Neural crest cell (in vitro differentiated cells): Measurements from ENCODE around the gene NID1. TPM values are rescaled to one million over a fixed set of nuclear protein-coding genes. Genes with fewer than 3 reads are reported as not detected.

ENCODE experiments used
- DNase-seq: peaks from one replicate; pipeline ENCODE4 v3.0.0; 2021; ENCODE audit warnings: low read depth, mixed read lengths, low spot score
- H3K27ac Mint-ChIP-seq: one replicate; pipeline ENCODE4 v1.8.0; 2021; ENCODE audit warnings: mild to moderate bottlenecking, mixed read lengths; ENCODE audit not compliant: unreplicated experiment
- H3K27me3 Mint-ChIP-seq: 2 replicates; pipeline ENCODE4 v1.8.0; 2021; ENCODE audit warnings: low read depth, mild to moderate bottlenecking, mixed read lengths
- H3K36me3 Mint-ChIP-seq: 2 replicates; pipeline ENCODE4 v1.8.0; 2021; ENCODE audit warnings: low read depth, mild to moderate bottlenecking, mixed read lengths
- H3K4me1 Mint-ChIP-seq: 2 replicates; pipeline ENCODE4 v1.8.0; 2021; ENCODE audit warnings: mixed read lengths
- H3K4me3 Mint-ChIP-seq: one replicate; pipeline ENCODE4 v1.8.0; 2021; ENCODE audit warnings: mild to moderate bottlenecking, mixed read lengths
- H3K9me3 Mint-ChIP-seq: 2 replicates; pipeline ENCODE4 v1.8.0; 2021; ENCODE audit warnings: mixed read lengths
- total RNA-seq: library from RNA; stranded (reverse); gene quantifications from 2 replicates; pipeline ENCODE4 v1.2.1, GENCODE V29; 2021
- TF ChIP-seq, protein P1 (sequence below): fragments of 200-600 bp; sonication (generic); conservative IDR thresholded peaks from 2 replicates; pipeline ENCODE4 v1.5.0; 2021; ENCODE audit warnings: antibody characterized with exemption, mild to moderate bottlenecking

The NID1 gene
- total RNA-seq, 1 donor from 2014 or later = 90.3 TPM

DNA sequence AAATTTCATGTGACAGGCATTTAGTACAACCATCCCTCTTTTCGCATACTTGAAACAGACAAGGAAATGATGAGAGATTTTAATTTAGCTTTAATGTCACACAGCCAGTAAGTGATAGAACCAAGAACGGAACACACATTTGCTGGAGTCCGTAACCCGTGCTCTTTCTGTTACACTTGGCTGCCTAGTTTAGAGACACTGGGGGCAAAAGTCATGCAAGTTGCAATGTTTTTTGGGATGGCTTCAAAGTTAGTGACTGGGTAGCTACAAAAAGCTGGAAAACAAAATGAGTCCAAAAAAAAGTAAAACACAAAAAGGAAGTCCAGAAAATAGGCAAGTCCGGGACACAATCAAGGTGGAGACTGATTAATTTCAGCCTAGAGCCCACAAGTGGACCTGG, 5.9 kb downstream of the NID1 start:
- H3K9me3 Mint-ChIP-seq = no peaks in the 10 kb centered on the region
- TF ChIP-seq, protein P1, sequence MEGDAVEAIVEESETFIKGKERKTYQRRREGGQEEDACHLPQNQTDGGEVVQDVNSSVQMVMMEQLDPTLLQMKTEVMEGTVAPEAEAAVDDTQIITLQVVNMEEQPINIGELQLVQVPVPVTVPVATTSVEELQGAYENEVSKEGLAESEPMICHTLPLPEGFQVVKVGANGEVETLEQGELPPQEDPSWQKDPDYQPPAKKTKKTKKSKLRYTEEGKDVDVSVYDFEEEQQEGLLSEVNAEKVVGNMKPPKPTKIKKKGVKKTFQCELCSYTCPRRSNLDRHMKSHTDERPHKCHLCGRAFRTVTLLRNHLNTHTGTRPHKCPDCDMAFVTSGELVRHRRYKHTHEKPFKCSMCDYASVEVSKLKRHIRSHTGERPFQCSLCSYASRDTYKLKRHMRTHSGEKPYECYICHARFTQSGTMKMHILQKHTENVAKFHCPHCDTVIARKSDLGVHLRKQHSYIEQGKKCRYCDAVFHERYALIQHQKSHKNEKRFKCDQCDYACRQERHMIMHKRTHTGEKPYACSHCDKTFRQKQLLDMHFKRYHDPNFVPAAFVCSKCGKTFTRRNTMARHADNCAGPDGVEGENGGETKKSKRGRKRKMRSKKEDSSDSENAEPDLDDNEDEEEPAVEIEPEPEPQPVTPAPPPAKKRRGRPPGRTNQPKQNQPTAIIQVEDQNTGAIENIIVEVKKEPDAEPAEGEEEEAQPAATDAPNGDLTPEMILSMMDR = no peak

DNA sequence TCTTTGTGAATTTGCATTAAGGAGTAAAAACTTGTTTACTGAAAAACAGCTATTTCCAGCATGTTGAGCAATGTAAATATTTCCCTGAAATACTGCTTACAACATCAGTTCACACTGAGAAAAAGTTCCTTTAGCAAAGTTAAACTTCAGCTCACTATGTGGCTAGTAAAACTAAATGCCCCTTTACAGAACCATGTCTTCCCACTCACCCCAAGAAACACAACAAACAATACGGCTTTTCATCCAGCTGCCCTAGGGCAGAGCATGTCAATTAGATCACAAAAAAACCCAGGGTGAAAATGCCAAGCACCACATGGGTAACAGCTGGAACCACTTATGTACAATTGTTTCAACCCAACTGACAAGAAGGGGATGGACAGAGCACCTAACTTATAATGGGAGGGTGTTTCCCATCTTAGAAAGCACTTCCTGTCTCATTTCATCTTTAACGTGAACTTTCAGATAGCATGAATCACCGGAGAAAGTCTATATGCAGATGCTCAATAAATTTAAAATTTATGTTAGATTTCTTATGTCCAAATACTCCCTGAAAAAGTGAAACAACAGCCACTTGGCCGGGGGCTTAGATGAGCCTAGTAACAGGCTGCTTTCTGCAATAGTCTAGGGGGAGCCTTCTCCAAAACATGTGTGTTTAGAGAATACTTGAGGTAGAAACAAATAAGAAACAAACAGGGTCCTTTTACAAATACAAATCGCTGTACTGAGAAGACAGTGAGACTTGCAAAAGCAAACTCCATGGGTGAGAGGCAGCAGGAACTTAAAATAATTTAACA, 6.6 kb downstream of the NID1 start:
- DNase-seq = peak; percentile 29
- H3K4me1 Mint-ChIP-seq = peaks cover 39% of the 10 kb centered on the region
- peaks cover 7% of the 10 kb centered on the region for H3K36me3 Mint-ChIP-seq
- no peaks in the 10 kb centered on the region for H3K9me3 Mint-ChIP-seq
- peak overlapping the region; percentile 73 for H3K27ac Mint-ChIP-seq
- H3K27me3 Mint-ChIP-seq = peaks cover 17% of the 10 kb centered on the region
- TF ChIP-seq, protein P1 = no peak
- peak overlapping the region; percentile 63 for H3K4me3 Mint-ChIP-seq

More for the DNA sequence above, 5.9 kb downstream of the NID1 start:
- Mint-ChIP-seq H3K4me3 (peak overlapping the region; percentile 63), H3K27me3 (peaks cover 20% of the 10 kb centered on the region), H3K4me1 (peaks cover 45% of the 10 kb centered on the region), H3K36me3 (peaks cover 9% of the 10 kb centered on the region), H3K27ac (peak overlapping the region; percentile 40)
- no peak for DNase-seq

DNA sequence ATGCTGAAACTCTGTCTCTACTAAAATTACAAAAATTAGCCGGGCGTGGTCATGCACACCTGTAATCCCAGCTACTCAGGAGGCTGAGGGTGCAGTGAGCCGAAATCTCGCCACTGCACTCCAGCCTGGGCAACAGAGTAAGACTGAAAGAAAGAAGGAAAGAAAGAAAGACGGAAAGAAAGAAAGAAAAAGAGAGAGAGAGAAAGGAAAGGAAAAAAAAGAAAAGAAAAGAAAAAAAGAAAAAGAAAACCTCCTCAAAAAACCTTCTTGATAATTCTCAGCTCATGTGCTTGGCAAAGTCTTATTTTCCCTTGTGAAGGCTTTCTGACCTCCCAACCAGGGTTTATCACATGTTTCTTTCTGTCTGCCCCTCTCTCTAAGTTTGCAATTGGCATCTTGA, 7.3 kb downstream of the NID1 start:
- peaks cover 7% of the 10 kb centered on the region for H3K36me3 Mint-ChIP-seq
- H3K27me3 Mint-ChIP-seq = peaks cover 22% of the 10 kb centered on the region
- no peak for DNase-seq
- H3K9me3 Mint-ChIP-seq = no peaks in the 10 kb centered on the region
- TF ChIP-seq, protein P1 = no peak
- no peak overlapping the region for H3K4me3 Mint-ChIP-seq
- peaks cover 41% of the 10 kb centered on the region for H3K4me1 Mint-ChIP-seq
- H3K27ac Mint-ChIP-seq = peak overlapping the region; percentile 53

DNA sequence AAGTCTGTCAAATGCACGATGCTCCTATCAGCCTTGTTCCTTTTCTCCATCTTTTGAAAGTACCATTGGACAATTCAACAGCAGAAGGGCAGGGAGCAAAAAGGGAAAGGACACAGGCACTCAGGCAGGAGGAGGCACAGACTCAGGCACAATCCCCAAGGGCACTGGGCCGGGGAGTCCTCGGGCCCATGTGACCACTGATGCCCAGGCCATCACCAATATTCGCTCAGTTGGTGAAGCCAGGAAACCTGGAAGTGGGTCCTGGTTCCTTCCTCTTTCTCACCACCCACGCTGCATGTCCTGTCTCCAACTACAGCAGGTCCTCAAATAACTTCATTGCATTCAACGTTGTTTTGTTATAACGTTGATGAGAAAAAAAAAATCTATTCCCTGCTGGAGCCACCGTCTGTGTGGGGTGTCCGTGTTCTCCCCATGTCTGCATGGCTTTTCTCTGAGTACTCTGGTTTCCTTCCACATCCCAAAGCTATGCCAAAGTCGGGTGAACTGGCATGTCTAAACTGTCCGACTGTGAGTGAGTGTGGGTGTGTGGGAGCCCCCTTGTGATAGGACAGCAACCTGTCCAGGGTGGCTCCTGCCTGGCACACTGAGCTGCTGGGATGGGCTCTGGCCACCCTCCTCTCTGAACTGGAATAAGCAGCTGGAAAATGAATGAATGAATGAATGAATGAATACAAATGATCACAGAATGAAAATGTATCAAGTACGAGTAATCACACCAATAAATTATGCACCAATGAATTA, 12.5 kb downstream of the NID1 start:
- Mint-ChIP-seq H3K4me3 (no peak overlapping the region), H3K9me3 (no peaks in the 10 kb centered on the region), H3K27me3 (peaks cover 6% of the 10 kb centered on the region), H3K4me1 (peaks cover 26% of the 10 kb centered on the region), H3K36me3 (peaks cover 2% of the 10 kb centered on the region), H3K27ac (no peak overlapping the region)
- TF ChIP-seq, protein P1 = no peak
- DNase-seq = no peak

DNA sequence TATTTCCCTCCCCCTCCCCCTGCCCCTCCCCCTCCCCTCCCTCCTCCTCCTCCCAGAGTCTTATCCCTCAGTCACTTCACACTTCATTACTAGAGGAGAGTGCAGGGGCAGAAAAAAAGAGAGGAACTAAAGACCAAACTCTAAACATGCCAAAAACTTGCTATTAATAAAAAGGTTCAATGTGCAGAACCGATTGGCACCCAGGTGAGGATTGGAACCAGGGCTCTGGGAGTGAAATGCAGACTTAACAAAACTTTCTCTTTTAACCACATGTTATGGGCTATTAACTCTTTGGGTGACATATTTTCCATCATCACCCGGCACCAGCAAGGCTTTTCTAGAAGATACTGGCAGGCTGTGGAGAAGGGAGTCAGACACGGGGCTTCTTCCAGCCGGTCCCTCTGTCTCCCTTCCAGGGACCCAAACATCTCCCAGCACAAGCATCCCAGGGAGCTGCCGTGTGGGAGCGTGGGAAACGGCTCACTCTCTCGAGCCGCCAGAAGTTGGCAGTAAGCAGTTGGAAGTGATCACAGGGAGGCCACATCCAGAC, 13.6 kb downstream of the NID1 start:
- peaks cover 19% of the 10 kb centered on the region for H3K4me1 Mint-ChIP-seq
- no peak for DNase-seq
- H3K4me3 Mint-ChIP-seq = no peak overlapping the region
- peak overlapping the region; percentile 71 for H3K27ac Mint-ChIP-seq
- peaks cover 5% of the 10 kb centered on the region for H3K36me3 Mint-ChIP-seq
- peaks cover 6% of the 10 kb centered on the region for H3K27me3 Mint-ChIP-seq
- H3K9me3 Mint-ChIP-seq = no peaks in the 10 kb centered on the region
- TF ChIP-seq, protein P1 = no peak
